HG03097 (cell line): ENCODE measurements around the gene CRB2.

Source experiments
- ATAC-seq: cut with Tn5 transposase; IDR thresholded peaks from one replicate; pipeline ENCODE4 v1.9.1; 2021; ENCODE audit not compliant: unreplicated experiment, low FRiP score

CRB2 gene

GRCh38 chr9:123377211-123377971, 21.4 kb downstream of the CRB2 start:
- ATAC-seq: no peak

- ATAC-seq: no peak
Measured at GRCh38 chr9:123378025-123378424, 22.0 kb downstream of the CRB2 start.

GRCh38 chr9:123378956-123379660, 23.1 kb downstream of the CRB2 start:
- ATAC-seq: no peak

- no peak for ATAC-seq
Measured at GRCh38 chr9:123380852-123381705, 25.1 kb downstream of the CRB2 start.

- ATAC-seq: no peak
Measured at GRCh38 chr9:123382653-123383511, 26.9 kb downstream of the CRB2 start.

- no peak for ATAC-seq
Measured at GRCh38 chr9:123383512-123384170, 27.6 kb downstream of the CRB2 start.

GRCh38 chr9:123387686-123388085, 31.7 kb downstream of the CRB2 start:
- ATAC-seq: no peak

- ATAC-seq: no peak
Measured at GRCh38 chr9:123389070-123389469, 33.1 kb downstream of the CRB2 start.

- no peak for ATAC-seq
Measured at GRCh38 chr9:123389698-123390097, 33.7 kb downstream of the CRB2 start.

GRCh38 chr9:123390337-123391135, 34.5 kb downstream of the CRB2 start:
- ATAC-seq: no peak

- no peak for ATAC-seq
Measured at GRCh38 chr9:123391233-123391632, 35.2 kb downstream of the CRB2 start.

GRCh38 chr9:123391946-123392345, 35.9 kb downstream of the CRB2 start:
- no peak for ATAC-seq

GRCh38 chr9:123392802-123393201, 36.8 kb downstream of the CRB2 start:
- ATAC-seq: no peak

- ATAC-seq: no peak
Measured at GRCh38 chr9:123394291-123395235, 38.6 kb downstream of the CRB2 start.

GRCh38 chr9:123395276-123395688, 39.3 kb downstream of the CRB2 start:
- no peak for ATAC-seq

GRCh38 chr9:123395689-123396511, 39.9 kb downstream of the CRB2 start:
- ATAC-seq: no peak

GRCh38 chr9:123397975-123398374, 42.0 kb downstream of the CRB2 start:
- ATAC-seq: no peak
